Activated CD4-positive, CD25-positive, alpha-beta regulatory T cell treated with anti-CD3 and anti-CD28 coated beads, Interleukin-2, amount 50 U/mL, for 24 hours (primary cell): ENCODE measurements around the gene F5.

Experiments used
- ATAC-seq, 2 donors: fragments of 150-1000 bp; cut with Tn5 transposase; one replicate each; pipeline ENCODE4 v1.10.0; 2021; ENCODE audit warnings: mild to moderate bottlenecking in 1 of 2, moderate library complexity in 1 of 2

The F5 gene

DNA sequence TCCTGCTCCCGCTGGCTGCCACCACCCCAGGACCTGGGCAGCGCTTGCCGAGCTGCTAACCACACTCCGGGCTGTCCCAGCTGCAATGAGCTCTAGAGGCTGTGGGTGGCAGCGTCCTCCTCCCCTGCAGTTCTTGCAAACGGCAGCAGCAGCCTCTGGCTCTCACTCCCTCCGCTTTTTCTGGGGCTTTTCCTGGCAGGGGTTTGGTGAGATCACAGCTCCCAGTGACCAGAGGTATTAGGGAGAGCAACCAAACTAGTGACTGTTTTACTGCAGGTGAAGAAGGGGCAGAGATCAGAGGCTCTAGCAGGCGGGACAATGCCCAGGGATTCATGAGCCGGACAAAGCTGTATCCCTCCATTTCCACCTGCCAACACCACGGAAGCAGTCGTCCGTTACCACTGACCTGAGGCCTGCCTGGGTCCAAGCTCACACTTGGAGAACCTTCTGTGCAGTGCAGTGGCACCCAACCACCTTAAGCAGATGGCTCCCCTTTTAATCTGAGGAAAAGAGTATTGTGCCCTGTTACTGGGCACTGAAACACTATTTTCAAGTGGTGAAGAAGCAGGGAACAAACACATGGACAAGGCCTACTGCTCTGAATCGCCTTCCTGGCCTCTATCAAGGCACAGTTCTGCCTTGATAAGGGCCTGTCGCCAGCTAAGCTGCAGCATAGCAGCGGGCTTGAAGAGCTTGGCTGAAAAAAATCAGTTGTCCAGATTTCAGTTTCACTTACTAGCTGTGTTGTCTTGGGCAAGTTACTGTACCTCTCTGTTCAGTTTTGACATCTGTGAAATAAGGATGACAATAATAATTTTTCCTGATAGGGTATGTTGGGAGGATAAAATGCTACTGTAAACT is at the start of gene F5:
TSS of gene F5 (minus strand) at position 87 of the 861 bp plus-strand sequence. CDS start 95 bp downstream, outside the sequence.
- ATAC-seq: peak; percentile 79 to 84

DNA sequence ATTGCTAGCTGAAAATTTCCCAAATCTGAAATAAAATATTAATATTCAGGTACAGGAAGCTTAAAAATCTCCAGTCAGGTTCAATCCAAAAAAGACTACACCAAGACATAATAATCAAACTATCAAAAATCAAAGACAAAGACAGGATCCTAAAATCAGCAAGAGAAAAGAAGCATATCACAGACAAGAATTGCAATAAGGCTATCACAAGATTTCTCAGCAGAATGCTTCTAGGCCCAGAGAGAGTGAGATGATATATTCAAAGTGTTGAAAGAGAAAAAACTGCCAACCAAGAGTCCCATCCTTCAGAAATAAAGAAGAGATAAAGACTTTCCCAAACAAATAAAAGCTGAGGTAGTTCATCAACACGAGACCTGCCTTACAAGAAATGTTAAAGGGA is 48.6 kb upstream of the F5 start:
- no peak for ATAC-seq

DNA sequence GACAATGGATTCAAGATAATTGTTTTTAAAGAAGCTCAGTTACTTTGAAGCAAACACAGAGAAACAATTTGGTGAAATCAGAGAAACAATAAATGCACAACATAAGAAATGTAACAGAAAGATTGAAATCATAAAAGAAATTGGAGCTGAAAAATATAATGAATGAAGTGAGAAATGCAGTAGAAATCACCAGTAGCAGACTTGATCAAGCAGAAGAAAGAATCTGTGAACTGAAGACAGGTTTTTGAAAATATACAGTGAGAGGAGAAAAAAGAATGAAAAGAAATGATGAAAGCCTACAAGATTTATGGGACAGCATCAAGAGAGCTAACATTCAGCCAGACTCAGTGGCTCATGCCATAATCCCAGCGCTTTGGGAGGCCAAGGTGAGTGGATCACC is 47.9 kb upstream of the F5 start:
- ATAC-seq: no peak

DNA sequence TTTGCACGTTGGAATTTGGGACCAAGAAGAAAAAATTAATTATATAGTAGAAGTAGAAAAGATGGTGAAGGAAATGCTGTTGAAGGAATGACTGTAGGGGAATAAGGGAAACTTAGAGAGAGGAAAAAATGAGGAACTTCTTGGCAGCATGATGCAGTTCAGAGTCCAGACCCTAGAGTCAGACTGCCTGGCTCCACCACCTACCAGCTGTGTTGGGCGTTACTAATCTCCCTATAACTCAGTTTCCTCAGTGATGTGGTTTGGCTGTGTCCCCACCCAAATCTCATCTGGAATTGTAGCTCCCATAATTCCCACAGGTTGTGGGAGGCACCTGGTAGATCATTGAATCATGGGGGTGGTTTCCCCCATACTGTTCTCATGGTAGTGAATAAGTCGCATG is 45.0 kb upstream of the F5 start:
- ATAC-seq: no peak

DNA sequence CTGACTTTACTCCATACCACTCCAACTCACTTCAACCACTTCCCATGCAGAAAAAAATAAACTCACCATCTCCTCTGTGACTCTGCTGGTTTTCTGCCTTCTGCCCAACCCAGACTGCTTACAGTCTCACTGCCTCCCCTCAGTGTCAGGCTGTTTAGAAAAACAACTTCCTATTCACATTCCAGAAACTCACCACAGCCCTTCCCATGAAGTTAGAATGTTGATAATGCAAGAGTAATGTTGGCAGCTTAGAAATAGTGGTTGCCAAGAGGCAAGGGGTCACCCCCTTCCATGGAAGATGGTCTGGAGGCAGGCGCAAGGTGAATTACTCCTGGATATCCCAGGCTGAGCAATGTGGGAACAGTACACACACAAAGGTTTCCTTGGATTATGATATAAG is 43.7 kb upstream of the F5 start, which contains the start of gene SELP:
TSS of gene SELP (minus strand) at position 119 of the 400 bp plus-strand sequence. CDS start at position 69, 50 bp downstream.
- ATAC-seq: no peak

DNA sequence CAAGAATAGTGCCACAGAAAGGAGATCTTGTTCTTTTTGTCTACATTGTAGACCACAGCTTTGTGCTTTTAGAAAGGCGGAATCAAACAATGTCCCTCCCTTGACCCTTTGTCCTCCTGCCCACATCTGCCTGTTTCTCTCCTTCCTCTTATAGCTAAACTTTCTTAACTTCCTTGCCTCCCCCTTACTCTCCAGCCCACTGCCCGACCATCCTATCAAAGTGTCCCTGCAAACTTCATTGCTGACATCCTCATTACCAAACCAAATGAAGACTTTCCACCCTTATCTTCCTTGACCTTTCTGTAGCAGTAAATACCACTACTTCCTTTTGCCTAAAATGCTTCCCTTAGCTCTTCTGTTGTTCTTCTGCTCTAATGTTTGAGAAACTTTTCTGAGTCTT is 38.6 kb upstream of the F5 start:
- ATAC-seq: no peak

DNA sequence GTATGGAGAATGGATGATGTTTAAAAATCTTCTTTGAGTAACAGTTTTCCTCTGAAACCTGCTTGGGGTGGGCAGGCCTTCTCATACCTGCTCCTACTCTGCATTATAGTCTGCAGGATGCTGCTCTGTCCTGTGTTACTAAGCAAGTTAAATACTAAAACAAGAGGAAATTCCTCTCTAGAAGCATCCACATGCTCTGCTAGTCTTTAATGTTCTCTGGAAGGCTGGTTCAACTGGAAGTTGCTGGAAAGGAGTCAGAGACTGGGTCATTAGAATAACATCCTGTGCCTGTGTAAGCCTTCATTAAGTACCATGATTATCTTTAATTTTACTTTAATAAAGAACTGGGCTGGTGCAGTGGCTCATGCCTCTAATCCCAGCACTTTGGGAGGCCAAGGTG is 37.8 kb upstream of the F5 start:
- no peak for ATAC-seq

DNA sequence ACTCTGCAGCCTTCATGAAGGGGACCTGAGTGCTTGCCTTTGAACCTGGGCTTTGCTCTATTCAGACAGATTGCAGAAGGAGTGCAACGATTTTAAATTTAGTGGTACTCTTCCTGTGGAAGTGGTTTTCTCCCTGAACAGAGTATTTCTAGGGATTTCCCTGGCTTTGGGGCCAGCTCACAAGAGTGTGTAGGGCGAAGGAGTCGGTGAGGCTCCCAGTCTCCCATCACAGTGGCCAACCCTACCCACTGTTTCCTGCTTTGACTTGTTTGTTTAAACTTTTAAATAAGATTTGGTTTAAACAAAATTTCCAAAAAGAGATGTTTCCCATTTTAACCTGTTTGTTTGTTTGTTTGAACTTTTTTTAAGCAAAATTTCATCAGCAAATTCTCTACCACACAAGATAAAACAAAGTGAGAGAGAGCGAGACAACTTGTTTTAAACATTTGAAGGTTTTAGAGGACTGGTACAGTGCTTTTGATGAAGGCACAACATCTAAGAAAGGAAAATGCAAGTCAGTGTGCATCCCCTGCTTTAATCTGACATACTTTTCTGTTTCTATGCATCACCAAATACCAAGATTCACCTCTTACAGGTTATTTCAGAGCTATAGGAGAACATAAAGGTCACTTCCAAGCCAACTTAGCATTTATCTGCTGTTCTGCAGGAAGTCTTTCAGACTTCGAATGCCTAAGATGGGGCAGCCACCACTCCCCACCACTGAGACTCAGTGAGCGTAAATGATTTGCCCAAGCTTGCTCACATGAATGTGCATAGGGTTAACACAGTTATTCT is 37.0 kb upstream of the F5 start:
- peak; percentile 30 to 32 for ATAC-seq

DNA sequence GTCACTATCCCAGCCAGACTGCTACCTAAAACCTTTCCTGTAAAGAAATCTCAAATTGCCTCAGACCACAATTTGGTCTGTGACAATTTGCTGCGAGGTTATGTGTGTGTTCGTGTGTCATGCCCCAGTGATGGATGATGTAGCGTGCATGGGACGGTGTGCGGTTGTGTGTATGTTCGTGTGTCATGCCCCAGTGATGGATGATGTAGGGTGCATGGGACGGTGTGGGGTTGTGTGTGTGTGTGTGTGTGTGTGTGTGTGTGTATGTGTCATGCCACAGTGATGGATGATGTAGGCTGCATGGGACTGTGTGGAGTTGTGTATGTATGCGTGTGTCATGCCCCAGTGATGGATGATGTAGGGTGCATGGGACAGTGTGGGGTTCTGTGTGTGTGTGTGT is 34.3 kb upstream of the F5 start:
- no peak for ATAC-seq

DNA sequence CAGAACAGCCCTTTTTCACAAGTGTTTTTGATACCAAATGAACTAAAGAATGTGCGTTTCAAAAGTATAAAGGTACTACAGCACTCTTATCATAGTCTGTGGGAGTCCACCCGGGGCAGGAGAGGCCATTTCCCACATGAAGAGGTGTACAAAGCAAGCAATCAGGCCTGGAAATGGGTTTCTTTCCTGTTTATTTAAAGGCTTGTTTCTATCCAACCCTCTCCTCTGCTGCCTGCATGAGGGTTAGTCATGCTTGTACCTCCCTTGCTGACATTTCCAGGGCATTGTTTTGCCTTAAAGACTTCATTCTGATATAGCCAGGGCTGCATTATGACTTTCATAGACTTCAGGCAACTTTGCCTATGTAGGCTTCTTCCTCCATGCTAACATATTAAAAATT is 32.1 kb upstream of the F5 start:
- ATAC-seq: no peak

DNA sequence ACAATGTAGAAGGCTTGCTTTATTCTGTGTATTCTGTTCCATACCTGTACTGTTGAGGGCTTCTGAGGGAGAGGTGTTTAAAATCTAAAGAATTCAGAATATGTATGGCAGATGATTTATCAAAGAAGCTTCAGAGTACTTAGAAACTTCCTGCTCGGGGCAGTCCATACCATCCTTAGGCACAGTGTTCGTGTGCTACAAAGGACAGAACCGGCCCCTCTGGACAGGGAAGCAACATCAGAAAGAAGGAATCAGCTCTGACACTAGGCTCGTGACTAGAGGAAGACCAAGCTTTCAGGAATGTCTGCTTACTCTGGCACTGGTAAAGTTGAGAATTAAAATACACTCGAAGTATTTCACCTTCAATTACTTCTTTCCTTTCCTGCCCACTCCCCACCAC is 29.5 kb upstream of the F5 start:
- ATAC-seq: no peak

DNA sequence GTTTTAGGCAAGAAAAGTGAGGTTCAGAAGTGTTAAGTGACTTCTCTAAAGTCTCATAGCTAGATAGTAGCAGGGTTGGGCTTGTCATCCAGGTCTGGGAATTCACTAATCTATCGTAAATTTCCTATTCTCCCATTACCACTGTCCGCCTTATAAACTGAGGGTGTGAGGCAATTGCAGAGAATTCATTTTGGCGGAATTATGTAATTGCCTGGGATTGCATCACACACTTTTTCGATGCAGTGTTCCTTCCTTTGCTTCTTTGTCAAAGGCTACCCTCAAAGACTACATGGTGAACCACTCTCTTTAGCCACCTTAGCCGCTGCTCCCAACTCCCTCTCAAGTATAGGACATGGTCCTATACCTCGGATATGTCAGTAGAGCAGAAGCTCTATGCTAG is 24.6 kb upstream of the F5 start:
- no peak for ATAC-seq

DNA sequence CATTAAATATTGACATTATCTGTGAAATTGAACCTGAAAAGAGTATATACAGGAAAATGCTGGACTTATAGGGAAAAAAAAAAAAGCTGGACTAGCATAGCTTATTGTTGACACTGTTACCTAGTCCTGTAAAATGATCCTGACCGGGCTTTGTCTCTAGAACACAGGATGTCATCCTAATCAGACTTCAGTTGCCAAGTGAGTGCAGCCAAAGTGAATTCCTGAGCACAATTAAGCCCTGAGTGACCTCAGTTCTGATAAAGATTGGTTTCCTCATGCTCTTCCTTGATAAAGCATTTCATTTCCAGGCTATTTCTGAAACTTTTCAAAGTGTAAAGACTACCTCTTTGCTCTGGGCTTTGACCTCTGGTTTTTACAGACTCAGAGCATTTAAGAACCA is 23.8 kb upstream of the F5 start:
- ATAC-seq: no peak

DNA sequence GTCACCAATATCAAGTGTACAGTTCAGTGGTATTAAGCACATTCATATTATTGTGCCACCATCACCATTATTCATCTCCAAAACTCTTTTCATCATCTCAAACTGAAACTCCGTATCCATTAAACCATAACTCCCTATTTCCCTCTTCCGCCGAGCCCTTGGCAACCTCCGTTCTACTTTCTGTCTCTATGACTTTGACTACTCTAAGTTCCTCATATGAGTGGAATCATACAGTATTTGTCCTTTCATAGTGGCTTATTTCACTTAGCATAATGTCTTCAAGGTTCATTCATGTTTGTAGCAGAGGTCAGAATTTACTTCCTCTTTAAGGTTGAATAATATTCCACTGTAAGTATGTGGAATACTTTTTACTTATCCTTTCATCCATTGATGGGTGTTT is 21.9 kb upstream of the F5 start:
- ATAC-seq: no peak

DNA sequence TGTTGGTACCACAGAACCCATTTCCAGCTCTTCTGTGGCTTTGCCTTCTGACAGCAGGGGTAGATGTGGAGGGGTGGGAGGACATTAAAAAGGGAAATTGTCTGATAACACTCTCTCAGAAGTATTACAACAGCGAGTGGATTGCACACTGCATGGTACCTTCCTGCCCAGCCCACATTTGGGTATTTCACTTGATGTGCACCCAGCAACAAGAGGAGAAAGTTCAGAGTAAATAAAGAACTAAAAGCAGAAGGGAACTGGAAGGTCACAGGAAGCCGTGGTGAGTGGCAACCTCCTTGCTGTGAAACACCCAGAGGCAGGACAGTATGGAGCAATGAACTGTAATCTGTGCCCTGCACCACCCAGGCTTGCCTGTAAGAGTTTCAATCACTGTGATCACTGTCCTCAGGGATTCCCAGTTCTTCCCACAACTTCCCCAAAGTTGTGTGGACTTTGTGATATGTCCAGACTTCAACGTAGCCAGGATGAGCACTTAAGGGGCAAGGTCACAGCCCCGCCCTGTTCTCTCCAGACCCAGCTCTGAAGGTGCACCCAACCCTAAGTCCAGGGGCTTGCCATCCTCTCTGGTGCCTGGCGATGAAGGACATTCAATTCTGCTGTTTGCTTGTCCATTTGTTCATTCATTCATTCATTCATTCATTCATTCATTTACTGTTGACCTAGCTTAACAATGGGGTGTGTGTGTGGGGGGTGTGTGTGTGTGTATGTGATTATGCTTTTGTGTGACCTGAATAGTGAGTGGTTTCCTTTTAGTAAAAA is 18.7 kb upstream of the F5 start:
- peak; percentile 62 to 69 for ATAC-seq

DNA sequence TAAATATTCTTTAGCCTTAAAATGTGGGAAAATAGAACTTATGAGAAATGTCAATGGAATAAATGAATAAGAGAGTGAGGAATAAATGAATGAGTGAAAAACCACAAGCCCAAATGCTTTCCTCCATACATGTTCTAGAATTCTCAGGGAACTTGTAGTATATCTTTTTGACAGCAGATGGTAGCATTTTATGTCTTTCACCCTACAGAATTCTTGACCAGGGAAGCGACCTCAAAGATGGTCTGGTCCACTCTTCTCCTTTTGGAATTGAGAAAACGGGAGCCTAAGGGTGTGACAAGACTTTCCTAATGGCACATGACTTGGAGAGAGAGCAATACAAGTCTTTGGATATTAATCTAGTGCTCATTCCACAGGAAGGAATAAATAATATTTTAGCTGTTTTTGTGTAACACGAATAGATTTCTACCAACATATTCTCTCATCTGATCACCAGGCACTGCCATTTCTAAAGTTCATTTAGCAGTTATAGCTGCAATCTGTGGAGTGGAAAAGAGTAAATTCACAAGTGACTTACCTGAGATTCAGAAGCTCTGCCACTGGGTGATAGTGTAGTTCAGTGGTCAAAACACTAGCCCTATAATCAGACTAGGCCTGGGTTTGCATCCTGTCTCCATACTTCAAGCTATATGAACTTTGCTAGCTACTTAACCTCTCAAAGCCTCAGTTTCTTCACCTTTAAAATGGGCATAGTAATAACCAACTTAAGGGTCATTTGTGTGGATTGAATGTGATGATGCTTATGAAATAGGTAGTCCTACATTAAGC is 15.0 kb upstream of the F5 start:
- peak in 1 of 2 donors; percentile 48 for ATAC-seq

DNA sequence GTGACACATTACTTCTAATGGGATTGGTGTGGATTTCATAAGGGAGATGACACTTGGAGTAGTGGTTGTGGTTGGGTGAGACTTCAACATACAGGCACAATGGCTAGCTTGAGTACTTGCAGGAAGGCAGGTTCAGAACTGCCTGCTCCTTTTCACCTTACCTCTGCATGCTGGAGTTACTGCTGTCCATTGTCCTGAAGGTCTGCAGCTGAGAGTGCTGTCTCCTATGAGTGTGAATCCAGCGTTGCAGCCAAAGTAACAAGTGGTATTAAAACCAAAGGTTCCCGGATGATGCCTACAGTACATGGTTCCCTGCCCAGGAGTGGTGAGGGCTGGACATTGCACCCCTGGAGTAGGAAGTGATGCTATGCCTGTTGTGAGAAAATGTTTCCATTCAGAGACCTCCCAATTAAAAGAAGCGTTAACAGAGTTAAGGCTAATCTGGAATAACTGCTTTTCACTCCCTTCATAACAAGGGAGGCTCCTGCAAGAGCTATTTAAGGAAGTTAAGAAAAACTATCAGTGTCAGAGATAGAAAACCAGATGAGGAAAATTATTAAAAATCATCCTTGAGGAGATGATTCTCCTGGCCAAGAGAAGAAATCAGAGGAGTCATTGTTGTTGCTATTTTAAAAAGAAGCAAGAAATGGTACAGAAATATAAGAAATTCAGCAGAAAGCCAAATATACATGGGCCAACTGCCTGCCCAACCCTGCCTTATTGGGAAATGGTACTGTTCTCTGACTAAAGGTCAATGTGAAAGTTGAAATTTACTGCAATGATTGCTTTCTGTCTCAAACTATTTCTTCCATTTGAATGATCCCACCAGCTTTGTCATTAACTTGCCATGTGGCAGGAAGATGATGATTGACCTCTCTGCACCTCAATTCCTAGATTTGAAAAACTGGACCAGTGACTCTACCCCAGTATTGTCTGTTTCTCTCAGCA is 9.8 kb upstream of the F5 start:
- no peak for ATAC-seq

DNA sequence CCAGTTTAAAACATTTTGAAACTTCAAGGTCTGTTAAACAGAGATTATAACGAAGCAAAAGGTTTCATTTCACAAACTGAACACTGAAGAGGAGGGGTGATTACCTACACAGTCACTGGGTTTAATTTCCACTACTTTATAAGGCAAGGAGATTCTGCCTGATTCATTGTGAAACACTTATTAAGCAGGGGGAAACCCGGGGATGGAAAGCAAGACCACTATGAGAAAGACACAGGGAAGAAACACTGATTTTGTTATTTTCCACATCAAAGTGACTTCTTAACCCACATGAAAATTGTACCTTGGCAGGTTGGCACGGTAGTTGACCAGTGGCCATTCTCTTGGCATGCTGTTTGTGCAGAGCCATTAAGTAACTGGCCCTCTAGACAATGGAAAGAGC is 8.1 kb upstream of the F5 start:
- peak; percentile 95 to 97 for ATAC-seq

DNA sequence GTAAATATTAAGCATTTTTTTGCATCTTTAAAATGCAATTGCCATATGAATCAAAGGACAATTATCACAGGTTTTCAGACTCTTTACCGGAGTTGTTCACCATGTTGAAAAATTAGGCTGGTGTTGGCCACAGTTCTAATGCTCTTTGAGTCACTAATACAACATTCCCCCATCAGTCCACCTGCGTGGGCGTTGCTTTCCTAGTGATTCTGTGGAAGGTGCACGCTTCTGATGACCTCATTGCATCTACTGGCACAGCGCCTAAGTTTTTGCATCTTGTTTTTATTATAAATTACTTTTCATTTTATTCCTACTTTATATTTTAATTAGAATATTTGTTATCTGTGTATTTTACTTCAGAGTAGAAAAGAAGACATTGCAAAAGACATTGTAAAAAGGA is 4.7 kb upstream of the F5 start:
- ATAC-seq: no peak

DNA sequence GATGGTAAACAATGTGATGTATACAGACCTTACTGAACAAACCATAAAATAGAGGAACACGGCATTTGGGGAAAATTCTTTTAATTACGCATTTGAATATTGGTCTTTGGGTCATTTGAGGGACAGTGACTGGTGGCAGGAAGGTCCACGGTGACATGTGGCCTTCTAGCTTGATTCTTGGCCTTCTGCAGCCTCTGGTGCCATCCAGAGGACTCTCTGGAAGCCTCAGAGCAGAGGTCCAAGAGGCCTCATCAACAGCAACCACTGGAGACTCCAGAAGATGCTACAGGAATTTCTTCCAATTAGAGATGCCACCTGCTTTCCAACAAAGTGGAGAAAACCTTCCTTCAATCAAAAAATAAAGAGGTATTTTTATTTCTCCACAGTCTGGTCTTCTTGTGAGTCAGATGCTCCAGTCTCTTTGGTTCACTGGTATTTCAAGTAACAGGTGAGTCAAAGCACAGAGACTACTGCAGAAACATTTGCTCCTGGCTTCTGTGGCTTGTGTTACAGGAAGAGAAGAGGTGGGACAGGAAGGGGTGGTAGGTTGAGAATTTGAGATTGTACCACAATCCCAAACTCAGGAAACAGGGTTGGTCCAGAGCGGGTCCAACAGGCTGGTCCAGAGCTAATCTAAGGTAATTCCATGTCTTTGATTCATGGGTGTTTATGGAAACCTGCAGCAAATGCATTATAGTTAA is 2.7 kb upstream of the F5 start:
- peak; percentile 47 to 53 for ATAC-seq
